ENCODE measurements around the gene ZNF808.

The ZNF808 gene

DNA sequence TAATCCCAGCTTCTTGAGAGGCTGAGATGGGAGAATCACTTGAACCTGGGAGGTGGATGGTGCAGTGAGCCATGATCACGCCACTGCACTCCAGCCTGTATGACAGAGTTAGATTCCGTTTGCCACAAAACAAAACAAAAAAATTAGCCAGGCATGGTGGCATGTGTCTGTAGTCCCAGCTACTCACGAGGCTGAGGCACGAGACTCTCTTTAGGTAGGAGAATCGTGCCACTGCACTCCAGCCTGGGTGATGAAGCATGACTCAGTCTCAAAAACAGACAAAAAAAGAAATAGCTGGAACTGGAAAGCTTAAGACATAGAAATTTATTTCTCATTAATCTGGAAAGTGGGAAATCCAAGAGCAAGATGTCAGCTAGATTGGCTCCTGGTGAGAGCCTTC lies 20.2 kb upstream of the ZNF808 start:
- no peak for TF ChIP-seq SIN3A (IDR thresholded peaks at IDR 0.05; ENCODE audit: borderline replicate concordance, insufficient read depth, low read length)
- TF ChIP-seq TAF1 (IDR thresholded peaks at IDR 0.05; ENCODE audit: borderline replicate concordance, insufficient read depth, low read length) = no peak
- TF ChIP-seq POLR2AphosphoS5 (IDR thresholded peaks at IDR 0.05; ENCODE audit: low read depth, low read length) = no peak
- TF ChIP-seq, protein P1, sequence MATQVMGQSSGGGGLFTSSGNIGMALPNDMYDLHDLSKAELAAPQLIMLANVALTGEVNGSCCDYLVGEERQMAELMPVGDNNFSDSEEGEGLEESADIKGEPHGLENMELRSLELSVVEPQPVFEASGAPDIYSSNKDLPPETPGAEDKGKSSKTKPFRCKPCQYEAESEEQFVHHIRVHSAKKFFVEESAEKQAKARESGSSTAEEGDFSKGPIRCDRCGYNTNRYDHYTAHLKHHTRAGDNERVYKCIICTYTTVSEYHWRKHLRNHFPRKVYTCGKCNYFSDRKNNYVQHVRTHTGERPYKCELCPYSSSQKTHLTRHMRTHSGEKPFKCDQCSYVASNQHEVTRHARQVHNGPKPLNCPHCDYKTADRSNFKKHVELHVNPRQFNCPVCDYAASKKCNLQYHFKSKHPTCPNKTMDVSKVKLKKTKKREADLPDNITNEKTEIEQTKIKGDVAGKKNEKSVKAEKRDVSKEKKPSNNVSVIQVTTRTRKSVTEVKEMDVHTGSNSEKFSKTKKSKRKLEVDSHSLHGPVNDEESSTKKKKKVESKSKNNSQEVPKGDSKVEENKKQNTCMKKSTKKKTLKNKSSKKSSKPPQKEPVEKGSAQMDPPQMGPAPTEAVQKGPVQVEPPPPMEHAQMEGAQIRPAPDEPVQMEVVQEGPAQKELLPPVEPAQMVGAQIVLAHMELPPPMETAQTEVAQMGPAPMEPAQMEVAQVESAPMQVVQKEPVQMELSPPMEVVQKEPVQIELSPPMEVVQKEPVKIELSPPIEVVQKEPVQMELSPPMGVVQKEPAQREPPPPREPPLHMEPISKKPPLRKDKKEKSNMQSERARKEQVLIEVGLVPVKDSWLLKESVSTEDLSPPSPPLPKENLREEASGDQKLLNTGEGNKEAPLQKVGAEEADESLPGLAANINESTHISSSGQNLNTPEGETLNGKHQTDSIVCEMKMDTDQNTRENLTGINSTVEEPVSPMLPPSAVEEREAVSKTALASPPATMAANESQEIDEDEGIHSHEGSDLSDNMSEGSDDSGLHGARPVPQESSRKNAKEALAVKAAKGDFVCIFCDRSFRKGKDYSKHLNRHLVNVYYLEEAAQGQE (IDR thresholded peaks at IDR 0.05; ENCODE audit: insufficient read depth in 1 of 2, low read depth in 2 of 2, low read length in 2 of 2) = no peak
- no peak for TF ChIP-seq FOXP2 (optimal IDR thresholded peaks at IDR 0.05; ENCODE audit: borderline replicate concordance, extremely low read depth, extremely low read length, insufficient read depth)

DNA sequence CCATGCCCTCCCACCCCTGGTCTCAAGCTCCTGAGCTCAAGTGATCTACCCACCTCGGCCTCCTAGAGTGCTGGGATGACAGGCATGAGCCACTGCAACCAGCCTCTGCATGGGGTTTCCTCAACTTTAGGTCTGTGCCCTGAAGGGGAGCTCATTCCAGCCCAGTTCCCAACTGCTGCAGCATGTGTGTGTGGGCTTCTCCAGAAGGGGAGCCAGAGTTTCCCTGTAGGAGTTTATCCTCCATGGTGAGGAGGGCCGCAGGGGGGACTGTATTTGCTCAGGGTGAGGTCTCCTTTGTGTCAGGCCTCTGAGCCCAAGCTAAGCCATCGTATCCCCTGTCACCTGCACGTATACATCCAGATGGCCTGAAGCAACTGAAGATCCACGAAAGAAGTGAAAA lies 11.3 kb upstream of the ZNF808 start:
- no peak for TF ChIP-seq FOXP2 (optimal IDR thresholded peaks at IDR 0.05; ENCODE audit: borderline replicate concordance, extremely low read depth, extremely low read length, insufficient read depth)
- TF ChIP-seq POLR2AphosphoS5 (IDR thresholded peaks at IDR 0.05; ENCODE audit: low read depth, low read length) = no peak
- TF ChIP-seq, protein P1 (IDR thresholded peaks at IDR 0.05; ENCODE audit: insufficient read depth in 1 of 2, low read depth in 2 of 2, low read length in 2 of 2) = no peak
- TF ChIP-seq TAF1 (IDR thresholded peaks at IDR 0.05; ENCODE audit: borderline replicate concordance, insufficient read depth, low read length) = no peak
- TF ChIP-seq SIN3A (IDR thresholded peaks at IDR 0.05; ENCODE audit: borderline replicate concordance, insufficient read depth, low read length) = no peak

DNA sequence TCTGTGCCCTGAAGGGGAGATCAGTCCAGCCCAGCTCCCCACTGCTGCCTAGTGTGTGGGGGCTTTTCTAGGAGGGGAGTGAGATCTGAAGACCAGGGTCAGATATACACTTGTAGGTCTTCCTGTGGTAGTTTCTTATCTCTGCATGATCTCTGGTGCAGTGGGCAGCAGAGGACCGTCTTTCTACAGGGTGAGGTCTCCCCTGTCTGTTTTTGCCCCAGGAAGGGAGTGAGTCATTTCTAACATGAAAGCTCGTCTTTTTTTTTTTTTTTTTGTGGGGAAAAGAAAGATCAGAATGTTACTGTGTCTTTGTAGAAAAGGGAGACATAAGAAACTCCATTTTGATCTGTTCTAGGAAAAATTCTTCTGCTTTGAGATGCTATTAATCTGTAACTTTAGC lies 8.8 kb upstream of the ZNF808 start:
- TF ChIP-seq, protein P1 (IDR thresholded peaks at IDR 0.05; ENCODE audit: insufficient read depth in 1 of 2, low read depth in 2 of 2, low read length in 2 of 2) = no peak
- no peak for TF ChIP-seq POLR2AphosphoS5 (IDR thresholded peaks at IDR 0.05; ENCODE audit: low read depth, low read length)
- no peak for TF ChIP-seq FOXP2 (optimal IDR thresholded peaks at IDR 0.05; ENCODE audit: borderline replicate concordance, extremely low read depth, extremely low read length, insufficient read depth)
- no peak for TF ChIP-seq SIN3A (IDR thresholded peaks at IDR 0.05; ENCODE audit: borderline replicate concordance, insufficient read depth, low read length)
- TF ChIP-seq TAF1 (IDR thresholded peaks at IDR 0.05; ENCODE audit: borderline replicate concordance, insufficient read depth, low read length) = no peak

- TF ChIP-seq FOXP2 (optimal IDR thresholded peaks at IDR 0.05; ENCODE audit: borderline replicate concordance, extremely low read depth, extremely low read length, insufficient read depth) (no peak), POLR2AphosphoS5 (IDR thresholded peaks at IDR 0.05; ENCODE audit: low read depth, low read length) (no peak), SIN3A (IDR thresholded peaks at IDR 0.05; ENCODE audit: borderline replicate concordance, insufficient read depth, low read length) (no peak), TAF1 (IDR thresholded peaks at IDR 0.05; ENCODE audit: borderline replicate concordance, insufficient read depth, low read length) (no peak)
Observed at GRCh38 chr19:52520013-52520412, 7.5 kb upstream of the ZNF808 start.

DNA sequence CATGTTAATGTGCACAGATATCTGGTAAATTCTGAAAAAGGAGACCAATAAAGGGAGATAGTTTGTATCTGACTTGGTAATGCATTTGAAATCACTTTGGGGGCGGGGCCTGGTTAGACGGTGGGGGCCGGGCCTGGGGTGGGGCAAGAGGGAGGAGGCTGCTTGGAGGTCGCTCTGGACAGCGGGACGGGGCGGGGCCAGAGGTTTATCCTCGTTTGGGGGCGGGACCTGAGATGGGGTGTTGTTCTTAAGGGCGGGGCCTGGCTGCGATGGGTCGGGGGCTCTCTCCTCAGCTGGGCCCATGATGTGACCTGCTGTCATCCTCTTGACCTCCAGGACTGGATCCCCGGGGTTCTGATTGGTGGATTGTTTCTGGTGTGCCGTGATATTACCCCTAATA lies 4.9 kb upstream of the ZNF808 start:
- TF ChIP-seq, protein P1 (IDR thresholded peaks at IDR 0.05; ENCODE audit: insufficient read depth in 1 of 2, low read depth in 2 of 2, low read length in 2 of 2) = no peak
